Urinary bladder (tissue), 4 donors: Measurements from ENCODE around the gene ERVH48-1. TPM values are rescaled to one million over a fixed set of nuclear protein-coding genes. Genes with fewer than 3 reads are reported as not detected.
"Not testable (repeated sequence)": the region's sequence is repeated elsewhere in the genome, so short reads cannot be mapped to it uniquely, and the experiment has no call there.

ENCODE experiments used
- DNase-seq: peaks from one replicate; pipeline ENCODE4 v3.0.0-alpha.2; 2015; ENCODE audit errors: extremely low spot score
- H3K27ac ChIP-seq: one replicate; pipeline ENCODE4 v1.5.1; 2013; ENCODE audit warnings: low read depth, mild to moderate bottlenecking, moderate library complexity
- H3K36me3 ChIP-seq: one replicate; pipeline ENCODE4 v1.6.1; 2013; ENCODE audit warnings: mild to moderate bottlenecking, moderate library complexity; ENCODE audit not compliant: insufficient read depth
- H3K4me1 ChIP-seq: one replicate; pipeline ENCODE4 v1.6.1; 2013; ENCODE audit warnings: mild to moderate bottlenecking, moderate library complexity; ENCODE audit not compliant: insufficient read depth
- H3K4me3 ChIP-seq: one replicate; pipeline ENCODE4 v1.5.1; 2013; ENCODE audit warnings: low read depth, low read length
- WGBS: extraction: QIAGEN DNeasy Blood & Tissue Kit; methylation state at CpG from one replicate; pipeline ENCODE4 v1.1.7; 2013; 5-methylcytosine and 5-hydroxymethylcytosine counted together
- polyA plus RNA-seq: library from polyadenylated mRNA; stranded (reverse); fragments of 200-250 nt; gene quantifications from one replicate; pipeline ENCODE4 v1.2.3, GENCODE V29; 2013
- total RNA-seq: library from RNA; depleted of rRNA; stranded (reverse); fragments of >200 nt; gene quantifications from one replicate; pipeline ENCODE4 v1.2.3, GENCODE V29; 2014
- donor health status: healthy with polysubstance abuse.
- donor health status: healthy.

Gene ERVH48-1
- total and polyA plus RNA-seq, 2 donors = not detected

DNA sequence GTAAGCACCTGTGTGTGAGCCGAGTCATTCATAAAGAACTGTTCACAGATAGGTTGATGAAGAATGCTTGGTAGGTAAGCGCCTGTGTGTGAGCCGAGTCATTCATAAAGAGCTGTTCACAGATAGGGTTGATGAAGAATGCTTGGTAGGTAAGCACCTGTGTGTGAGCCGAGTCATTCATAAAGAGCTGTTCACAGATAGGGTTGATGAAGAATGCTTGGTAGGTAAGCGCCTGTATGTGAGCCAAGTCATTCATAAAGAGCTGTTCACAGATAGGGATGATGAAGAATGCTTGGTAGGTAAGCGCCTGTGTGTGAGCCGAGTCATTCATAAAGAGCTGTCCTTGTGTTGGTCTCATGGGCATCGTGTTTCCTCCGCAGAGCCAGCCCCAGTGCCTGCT is 16.9 kb downstream of the ERVH48-1 start:
- not testable (repeated sequence) for H3K36me3 ChIP-seq, H3K27ac ChIP-seq, H3K4me3 ChIP-seq, H3K4me1 ChIP-seq, DNase-seq
- WGBS = 94% methylated on average over 9 of the region's 9 CpGs

DNA sequence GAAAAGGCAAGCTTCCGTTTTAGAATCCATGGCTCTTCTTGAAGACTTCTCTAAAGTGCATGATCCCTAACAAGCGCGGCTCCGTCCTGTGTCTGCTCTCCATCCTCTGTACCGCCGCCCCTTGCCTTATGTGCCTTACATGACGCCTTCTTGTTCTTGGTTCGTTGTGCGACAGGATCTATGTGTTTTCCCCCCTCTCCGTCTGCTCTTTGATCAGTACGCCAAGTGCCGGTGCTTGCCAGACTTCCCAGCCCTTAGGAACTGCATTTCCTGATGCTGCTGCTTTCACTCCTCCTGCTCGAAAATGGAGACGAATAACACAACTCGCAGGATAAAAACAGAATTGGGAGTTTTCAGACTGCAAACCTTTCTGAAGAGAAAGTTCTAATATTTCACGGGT is 19.2 kb downstream of the ERVH48-1 start:
- WGBS = 97% methylated on average over 16 of the region's 16 CpGs

DNA sequence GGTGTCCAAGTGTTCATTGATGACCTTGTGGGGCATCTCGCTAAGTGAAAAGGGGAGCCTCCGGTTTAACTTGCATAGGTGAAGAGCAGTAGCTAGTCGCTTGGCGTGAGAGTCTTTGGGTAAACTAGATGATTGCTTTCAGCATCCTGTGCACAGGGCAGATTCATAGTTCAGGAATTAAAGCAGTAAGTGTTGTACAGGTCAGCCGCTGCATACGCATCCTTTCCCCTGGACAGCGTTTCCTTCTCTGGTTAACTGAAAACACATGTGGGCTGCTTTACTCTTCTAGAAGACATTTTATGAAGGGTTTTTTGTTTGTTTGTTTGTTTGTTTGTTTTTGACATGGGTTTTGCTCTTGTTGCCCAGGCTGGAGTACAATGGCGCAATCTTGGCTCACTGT is 20.2 kb downstream of the ERVH48-1 start:
- 94% methylated on average over 8 of the region's 8 CpGs for WGBS
- DNase-seq = no peak
- Histone ChIP-seq H3K36me3 (peaks cover 2% of the 10 kb centered on the region), H3K4me1 (no peaks in the 10 kb centered on the region), H3K27ac (no peak overlapping the region), H3K4me3 (no peak overlapping the region)

More for the DNA sequence above, 19.2 kb downstream of the ERVH48-1 start:
- no peak for DNase-seq
- Histone ChIP-seq H3K4me1 (no peaks in the 10 kb centered on the region), H3K36me3 (peaks cover 2% of the 10 kb centered on the region), H3K27ac (no peak overlapping the region), H3K4me3 (no peak overlapping the region)

- H3K27ac ChIP-seq = no peak overlapping the region
- no peak overlapping the region for H3K4me3 ChIP-seq
- 97% methylated on average over 11 of the region's 11 CpGs for WGBS
- no peaks in the 10 kb centered on the region for H3K4me1 ChIP-seq
- no peak for DNase-seq
- H3K36me3 ChIP-seq = peaks cover 3% of the 10 kb centered on the region
Observed at GRCh38 chr21:42903817-42904216, 21.6 kb downstream of the ERVH48-1 start.

GRCh38 chr21:42900446-42900845 is 25.0 kb downstream of the ERVH48-1 start:
- DNase-seq = no peak
- peaks cover 1% of the 10 kb centered on the region for H3K36me3 ChIP-seq
- H3K4me3 ChIP-seq = no peak overlapping the region
- WGBS = 89% methylated on average over 4 of the region's 4 CpGs
- no peak overlapping the region for H3K27ac ChIP-seq
- no peaks in the 10 kb centered on the region for H3K4me1 ChIP-seq

DNA sequence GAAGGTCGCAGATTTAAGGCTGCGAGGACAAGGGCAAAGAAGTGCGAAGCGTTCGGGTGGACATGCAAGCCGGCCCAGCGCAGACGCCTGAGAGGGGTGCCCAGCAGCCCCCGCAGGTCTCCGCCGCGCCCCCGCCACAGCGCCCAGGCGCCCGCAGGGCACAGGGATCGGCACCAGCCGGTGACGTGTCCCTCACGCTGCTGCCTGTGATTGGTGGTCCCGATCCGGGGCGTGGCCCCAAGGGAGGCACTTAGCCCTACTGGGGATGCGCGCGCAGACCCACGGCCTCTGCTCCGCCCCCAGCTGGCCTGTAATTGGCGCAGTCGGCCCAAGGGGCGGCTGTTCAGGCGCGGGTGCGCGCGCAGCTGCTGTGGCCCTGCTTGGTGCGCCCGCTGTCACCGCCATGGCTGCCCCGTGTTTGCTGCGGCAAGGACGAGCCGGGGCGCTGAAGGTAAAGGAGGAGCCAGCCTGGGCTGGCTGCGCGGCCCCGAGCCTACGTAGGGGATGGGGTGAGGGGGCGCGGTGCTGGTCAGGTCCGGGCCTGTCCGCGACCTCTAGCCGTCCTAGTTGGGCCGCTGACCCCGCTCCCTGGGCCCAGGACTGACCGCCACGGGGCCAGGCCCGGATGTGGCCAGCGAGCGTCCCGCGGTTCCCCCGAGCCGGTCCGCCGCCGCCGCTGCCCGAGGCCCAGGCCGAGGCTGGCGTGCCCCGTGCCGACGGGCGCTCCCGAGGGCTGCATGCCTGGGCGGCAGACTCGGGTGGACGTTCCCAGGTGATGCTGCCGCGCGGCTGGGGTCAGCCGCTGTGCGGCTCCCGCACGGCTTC is 32.3 kb downstream of the ERVH48-1 start, which contains the start of gene NDUFV3:
Gene NDUFV3, plus strand, starts transcription at position 379 of the 825 bp plus-strand sequence. Its CDS starts 25 bp downstream, at position 404.
- under 1% methylated on average over 87 of the region's 87 CpGs for WGBS
- Histone ChIP-seq H3K4me3 (peak within 1 kb of the TSS; percentile 88), H3K27ac (peak within 1 kb of the TSS; percentile 93), H3K36me3 (no peaks in the 10 kb centered on the region), H3K4me1 (no peaks in the 10 kb centered on the region)
- peak; percentile 94 for DNase-seq

- peak overlapping the region; percentile 93 for H3K27ac ChIP-seq
- DNase-seq = no peak
- H3K4me1 ChIP-seq = no peaks in the 10 kb centered on the region
- no peaks in the 10 kb centered on the region for H3K36me3 ChIP-seq
- H3K4me3 ChIP-seq = peak overlapping the region; percentile 50
- 16% methylated on average over 18 of the region's 18 CpGs for whole genome bisulfite sequencing
Observed at GRCh38 chr21:42892582-42892930, 32.9 kb downstream of the ERVH48-1 start.

- Histone ChIP-seq H3K27ac (no peak overlapping the region), H3K36me3 (no peaks in the 10 kb centered on the region), H3K4me3 (no peak overlapping the region), H3K4me1 (no peaks in the 10 kb centered on the region)
- 97% methylated on average over 5 of the region's 5 CpGs for WGBS
- no peak for DNase-seq
Observed at GRCh38 chr21:42887326-42887725, 38.1 kb downstream of the ERVH48-1 start.

DNA sequence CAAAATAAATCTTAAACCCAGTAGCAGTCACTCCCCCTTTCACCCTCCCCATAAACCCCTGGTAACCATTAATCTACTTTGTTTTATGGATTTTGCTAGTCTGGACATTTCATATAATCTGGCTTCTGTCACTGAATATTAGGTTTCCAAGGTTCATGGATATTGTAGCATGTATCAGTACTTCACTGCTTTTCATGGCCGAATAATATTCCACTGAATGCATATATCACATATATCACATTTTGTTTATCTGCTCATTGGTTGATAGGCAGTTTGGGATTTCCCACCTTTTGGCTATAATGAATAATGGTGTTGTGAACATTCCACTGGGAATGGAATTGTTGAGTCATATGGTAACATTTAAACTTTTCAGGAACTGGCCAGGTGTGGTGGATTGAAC is 41.5 kb downstream of the ERVH48-1 start:
- Histone ChIP-seq H3K4me3 (no peak overlapping the region), H3K4me1 (no peaks in the 10 kb centered on the region), H3K36me3 (no peaks in the 10 kb centered on the region), H3K27ac (no peak overlapping the region)
- no peak for DNase-seq
- 98% methylated on average over 1 of the region's 1 CpG for WGBS

- 91% methylated on average over 6 of the region's 6 CpGs for WGBS
- H3K27ac ChIP-seq = no peak overlapping the region
- no peaks in the 10 kb centered on the region for H3K4me1 ChIP-seq
- DNase-seq = no peak
- H3K4me3 ChIP-seq = peak overlapping the region; percentile 81
- no peaks in the 10 kb centered on the region for H3K36me3 ChIP-seq
Observed at GRCh38 chr21:42880352-42880751, 45.1 kb downstream of the ERVH48-1 start.

DNA sequence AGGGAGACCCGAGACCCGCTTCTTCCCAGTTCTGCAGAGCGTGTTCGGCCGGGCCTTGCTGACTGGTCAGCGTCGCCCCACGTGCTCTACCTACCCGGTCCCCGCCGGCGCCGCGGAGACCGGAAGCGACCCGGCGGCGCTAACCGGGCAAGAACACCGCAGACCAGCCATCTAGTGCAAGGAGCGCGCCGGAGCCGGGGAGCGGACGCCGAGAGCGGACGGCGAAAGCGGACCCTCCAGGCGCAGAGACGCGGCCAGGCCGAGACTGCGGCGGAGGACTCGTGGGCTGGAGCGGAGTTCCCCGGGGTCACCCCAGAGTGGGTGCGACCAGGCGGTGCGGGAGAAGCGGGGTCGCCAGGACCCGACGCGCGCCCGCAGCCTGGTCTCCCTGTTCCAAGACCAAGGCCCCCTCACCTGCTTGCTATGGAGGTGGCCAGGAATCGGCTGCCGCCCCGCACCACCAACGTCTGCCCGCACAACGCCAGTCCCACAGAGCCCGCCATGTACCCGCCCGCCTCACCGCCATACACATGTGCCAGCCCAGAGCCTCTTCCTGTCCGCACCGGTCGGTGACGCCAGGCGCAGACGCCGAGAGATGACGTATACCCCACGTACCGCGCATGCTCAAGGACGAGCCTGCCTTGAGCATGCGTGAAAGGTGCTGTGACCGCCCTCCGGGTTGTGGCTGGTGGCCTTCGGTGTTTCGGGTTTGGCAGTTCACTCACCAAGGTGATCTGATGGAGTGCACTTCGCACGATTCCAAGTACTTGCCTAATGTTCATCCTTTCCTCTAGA is 46.2 kb downstream of the ERVH48-1 start, which contains the start of gene WDR4:
Gene WDR4, minus strand, starts transcription at position 547 of the 795 bp plus-strand sequence. Its CDS starts 44 bp downstream, at position 503.
- Histone ChIP-seq H3K4me3 (peak within 1 kb of the TSS; percentile 81), H3K4me1 (no peaks in the 10 kb centered on the region), H3K27ac (peak within 1 kb of the TSS; percentile 55), H3K36me3 (no peaks in the 10 kb centered on the region)
- WGBS = under 1% methylated on average over 80 of the region's 80 CpGs
- peak; percentile 95 for DNase-seq

- Histone ChIP-seq H3K27ac (no peak overlapping the region), H3K4me1 (no peaks in the 10 kb centered on the region), H3K36me3 (no peaks in the 10 kb centered on the region), H3K4me3 (peak overlapping the region; percentile 81)
- WGBS = under 1% methylated on average over 15 of the region's 15 CpGs
- DNase-seq = no peak
Observed at GRCh38 chr21:42878678-42878992, 46.8 kb downstream of the ERVH48-1 start.

DNA sequence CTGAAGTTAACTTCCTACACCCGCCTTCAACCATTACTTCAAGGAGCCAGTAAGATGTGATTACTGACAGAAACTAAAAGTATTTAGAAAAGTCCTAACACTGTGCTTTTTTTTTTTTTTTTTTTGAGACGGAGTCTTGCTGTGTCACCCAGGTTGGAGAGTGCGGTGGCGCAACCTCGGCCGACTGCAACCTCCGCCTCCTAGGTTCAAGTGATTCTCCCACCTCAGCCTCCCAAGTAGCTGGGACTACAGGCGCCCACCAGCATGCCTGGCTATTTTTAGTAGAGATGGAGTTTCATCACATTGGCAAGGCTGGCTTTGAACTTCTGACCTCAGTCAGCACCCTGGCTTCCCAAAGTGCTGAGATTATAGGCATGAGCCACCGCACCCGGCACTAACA is 49.6 kb downstream of the ERVH48-1 start:
- H3K36me3 ChIP-seq, H3K4me1 ChIP-seq, DNase-seq, H3K4me3 ChIP-seq, H3K27ac ChIP-seq: not testable (repeated sequence)
- 96% methylated on average over 10 of the region's 10 CpGs for WGBS

- no peaks in the 10 kb centered on the region for H3K36me3 ChIP-seq
- H3K27ac ChIP-seq = no peak overlapping the region
- no peak overlapping the region for H3K4me3 ChIP-seq
- WGBS = 89% methylated on average over 7 of the region's 7 CpGs
- no peak for DNase-seq
- H3K4me1 ChIP-seq = no peaks in the 10 kb centered on the region
Observed at GRCh38 chr21:42873096-42873495, 52.3 kb downstream of the ERVH48-1 start.
